ENCODE results near the gene CDC42EP2.

CDC42EP2 gene, protein sequence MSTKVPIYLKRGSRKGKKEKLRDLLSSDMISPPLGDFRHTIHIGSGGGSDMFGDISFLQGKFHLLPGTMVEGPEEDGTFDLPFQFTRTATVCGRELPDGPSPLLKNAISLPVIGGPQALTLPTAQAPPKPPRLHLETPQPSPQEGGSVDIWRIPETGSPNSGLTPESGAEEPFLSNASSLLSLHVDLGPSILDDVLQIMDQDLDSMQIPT

GRCh38 chr11:65314501-65315203 lies at the start of gene CDC42EP2:
Gene CDC42EP2 (plus strand): TSS chr11:65314866. CDS start chr11:65320899, 6,033 bp downstream.
- DNase-seq (ENCODE audit: low spot score), result peak; percentile 98

- no peak for DNase-seq (ENCODE audit: low spot score)
Measured at GRCh38 chr11:65266210-65266609, 48.5 kb upstream of the CDC42EP2 start.

GRCh38 chr11:65274735-65275682 lies 39.7 kb upstream of the CDC42EP2 start:
- peak; percentile 84 for DNase-seq (ENCODE audit: low spot score)

- DNase-seq (ENCODE audit: low spot score), result no peak
Measured at GRCh38 chr11:65275906-65276305, 38.8 kb upstream of the CDC42EP2 start.

GRCh38 chr11:65277631-65278277 lies 36.9 kb upstream of the CDC42EP2 start:
- DNase-seq (ENCODE audit: low spot score), result no peak

GRCh38 chr11:65278356-65278755 lies 36.3 kb upstream of the CDC42EP2 start:
- peak; percentile 31 for DNase-seq (ENCODE audit: low spot score)

GRCh38 chr11:65279279-65279678 lies 35.4 kb upstream of the CDC42EP2 start:
- no peak for DNase-seq (ENCODE audit: low spot score)

DNA sequence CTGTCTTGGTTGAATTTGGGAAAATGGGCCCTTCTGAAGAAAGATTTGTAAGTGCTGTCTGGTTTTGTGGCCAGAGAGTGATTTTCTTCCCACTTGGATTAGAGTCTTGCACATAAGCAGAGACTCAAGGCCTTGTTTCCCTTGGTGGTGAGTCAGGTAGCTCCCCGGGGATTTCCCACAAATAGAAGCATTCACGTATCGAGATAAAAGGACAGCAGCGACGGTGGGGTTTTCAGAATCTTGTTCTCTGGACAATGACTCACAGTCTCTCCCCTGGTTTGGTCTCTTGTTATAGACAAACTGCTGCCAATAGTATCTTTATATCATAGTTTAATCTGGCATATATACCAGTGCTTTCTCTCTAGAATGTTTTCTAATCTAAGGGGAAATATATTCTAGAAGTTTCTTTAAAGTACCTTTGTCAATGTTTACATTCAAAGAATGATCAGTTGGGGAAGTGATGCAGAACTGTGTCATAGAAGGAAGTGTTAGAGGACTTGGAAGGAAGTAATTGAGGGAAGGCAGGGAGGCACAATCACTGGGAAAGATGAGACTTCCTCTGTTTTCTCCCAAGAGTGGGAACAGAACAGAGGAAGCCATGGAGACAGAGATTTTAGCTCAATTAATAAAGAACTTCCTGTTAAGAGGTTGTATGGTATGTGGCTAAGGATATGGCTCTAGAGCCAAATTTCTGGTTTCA lies 34.8 kb upstream of the CDC42EP2 start:
- peak; percentile 64 for DNase-seq (ENCODE audit: low spot score)

GRCh38 chr11:65280646-65281045 lies 34.0 kb upstream of the CDC42EP2 start:
- DNase-seq (ENCODE audit: low spot score), result no peak

GRCh38 chr11:65286686-65287085 lies 28.0 kb upstream of the CDC42EP2 start:
- no peak for DNase-seq (ENCODE audit: low spot score)

DNA sequence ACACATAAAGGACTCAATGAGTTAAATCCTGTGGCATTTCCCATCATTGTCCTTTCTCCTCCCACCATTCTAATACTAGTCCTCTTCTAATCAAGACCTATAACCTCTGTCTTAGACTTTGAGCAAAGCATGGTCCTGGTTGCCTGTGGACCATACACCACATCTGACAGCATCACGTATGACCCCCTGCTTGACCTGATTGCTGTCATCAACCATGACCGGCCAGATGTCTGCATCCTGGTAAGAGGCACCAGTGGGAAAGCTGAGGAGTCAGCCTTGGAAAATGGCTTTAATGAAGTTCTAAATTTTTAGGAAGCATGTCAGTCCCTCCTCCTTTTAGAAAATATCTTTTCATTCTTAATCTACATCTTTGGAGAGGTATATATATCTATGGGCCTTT lies 27.1 kb upstream of the CDC42EP2 start:
- no peak for DNase-seq (ENCODE audit: low spot score)

DNA sequence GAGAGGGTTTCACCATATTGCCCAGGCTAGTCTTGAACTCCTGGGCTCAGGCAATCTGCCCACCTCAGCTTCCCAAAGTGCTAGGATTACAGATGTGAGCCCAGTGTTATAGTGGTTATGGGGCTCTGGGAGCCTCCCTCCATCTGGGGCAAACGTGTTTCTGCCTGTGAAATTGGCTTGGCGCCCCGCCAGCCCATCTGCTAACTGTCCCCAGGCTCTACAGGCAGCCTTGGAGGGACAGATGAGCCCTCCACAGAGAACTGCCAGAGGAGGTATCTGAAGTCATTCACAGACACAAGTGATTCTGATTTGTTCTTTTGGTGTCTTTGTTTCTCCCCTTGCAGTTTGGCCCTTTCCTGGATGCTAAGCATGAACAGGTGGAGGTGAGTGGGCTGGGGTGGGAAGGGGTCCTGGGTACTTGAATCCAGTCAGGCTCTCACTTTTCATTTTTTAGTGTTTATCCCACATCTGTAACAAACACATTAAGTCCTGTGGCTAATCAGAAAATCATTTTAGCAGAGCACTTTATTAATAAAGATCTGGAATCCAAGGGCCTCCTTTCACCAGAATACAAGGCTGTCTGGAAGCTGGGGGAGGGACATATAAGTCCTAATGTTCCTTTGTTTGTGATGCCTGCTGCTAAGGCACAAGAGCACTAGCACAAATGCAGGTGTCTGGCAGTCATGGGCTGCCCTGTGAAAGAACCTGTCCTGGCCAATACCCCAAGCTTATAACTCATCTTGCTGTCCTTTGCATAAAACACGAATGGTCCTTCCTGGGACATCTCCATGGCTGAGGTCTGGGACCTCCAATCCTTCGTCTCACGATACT lies 25.7 kb upstream of the CDC42EP2 start:
- no peak for DNase-seq (ENCODE audit: low spot score)

DNA sequence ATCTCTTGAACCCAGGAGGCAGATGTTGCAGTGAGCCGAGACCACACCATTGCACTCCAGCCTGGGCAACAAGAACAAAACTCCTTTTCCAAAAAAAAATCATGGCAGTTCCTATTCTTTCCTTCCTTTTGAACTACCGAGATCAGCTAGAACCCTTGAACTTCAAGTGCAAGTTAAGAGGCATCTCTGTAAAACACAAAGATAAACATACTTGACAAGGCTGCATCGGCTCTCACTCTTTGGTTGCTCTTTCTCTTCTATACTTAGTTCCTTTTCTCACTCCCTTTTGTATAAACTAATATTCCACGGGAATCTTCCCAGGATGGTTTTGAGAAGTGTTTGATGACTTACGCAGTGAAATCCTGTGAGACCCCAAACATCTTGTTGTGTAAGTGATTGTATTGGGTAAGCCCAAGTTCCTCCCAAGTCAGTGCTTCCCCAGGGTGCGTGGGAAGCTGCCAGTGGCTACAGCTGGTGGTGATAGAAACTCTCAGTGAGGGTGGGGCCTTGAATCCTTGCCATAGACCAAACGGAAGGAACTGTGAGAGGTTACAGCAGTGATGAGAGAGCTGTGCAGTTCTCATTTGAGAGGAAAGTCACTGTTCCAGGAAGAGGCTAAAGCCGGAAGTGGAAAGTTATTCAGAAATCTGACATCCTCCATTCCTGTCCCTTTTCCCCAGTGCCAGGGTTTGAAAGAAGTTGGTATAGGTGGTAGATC lies 24.1 kb upstream of the CDC42EP2 start:
- peak; percentile 92 for DNase-seq (ENCODE audit: low spot score)

GRCh38 chr11:65291613-65292012 lies 23.1 kb upstream of the CDC42EP2 start:
- peak; percentile 43 for DNase-seq (ENCODE audit: low spot score)

GRCh38 chr11:65292890-65293289 lies 21.8 kb upstream of the CDC42EP2 start:
- DNase-seq (ENCODE audit: low spot score), result no peak

- DNase-seq (ENCODE audit: low spot score), result no peak
Measured at GRCh38 chr11:65293909-65294381, 20.7 kb upstream of the CDC42EP2 start.

DNA sequence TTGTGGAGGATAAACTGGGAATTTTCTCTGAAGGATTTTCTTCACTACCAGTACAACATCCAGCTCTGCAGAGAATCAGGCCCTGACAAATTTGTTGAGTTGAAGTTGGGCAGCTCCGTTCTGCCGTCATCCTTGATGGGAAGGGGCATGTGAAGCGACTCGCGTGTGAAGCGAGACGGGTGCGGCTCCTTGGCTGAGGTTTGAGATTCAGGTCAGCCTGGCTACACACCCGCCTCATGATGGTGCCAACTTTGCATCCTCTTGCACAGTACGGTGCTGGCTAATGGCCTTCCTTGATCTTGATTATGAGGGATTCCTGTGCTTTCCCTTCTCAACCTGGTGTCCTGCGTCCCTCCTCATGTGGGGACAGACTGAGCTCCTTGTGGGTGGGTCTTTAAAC lies 19.7 kb upstream of the CDC42EP2 start:
- DNase-seq (ENCODE audit: low spot score), result no peak

GRCh38 chr11:65295571-65296341 lies 18.9 kb upstream of the CDC42EP2 start:
- no peak for DNase-seq (ENCODE audit: low spot score)
